Measurements from ENCODE around the gene SRXN1. TPM values are rescaled to one million over a fixed set of nuclear protein-coding genes. Genes with fewer than 3 reads are reported as not detected.

Gene SRXN1
- polyA plus RNA-seq, 1 donor from 2014 or later, result 6.9 TPM

GRCh38 chr20:663315-664090 is 10.5 kb upstream of the SRXN1 start:
- Histone ChIP-seq H3K4me3 (ENCODE audit: low read length) (no peak overlapping the region), H3K9ac (ENCODE audit: low read length) (no peak overlapping the region), H3F3A (ENCODE audit: insufficient read depth, low read length, poor library complexity, severe bottlenecking) (no peaks in the 10 kb centered on the region), H3K27me3 (ENCODE audit: insufficient read depth, low read depth, low read length) (peaks cover 14% of the 10 kb centered on the region), H3K9me3 (ENCODE audit: low read length) (no peaks in the 10 kb centered on the region), H3K9me2 (ENCODE audit: insufficient read depth, low read length) (no peaks in the 10 kb centered on the region), H4K20me1 (ENCODE audit: insufficient read depth) (peaks cover 27% of the 10 kb centered on the region), H3K36me3 (ENCODE audit: insufficient read depth, low read length) (peaks cover 5% of the 10 kb centered on the region), H3K27ac (ENCODE audit: low read length) (no peak overlapping the region), H3K79me2 (replicated peaks; ENCODE audit: insufficient read depth, low read length) (no peaks in the 10 kb centered on the region), H3K4me2 (ENCODE audit: low read length) (no peak overlapping the region), H2AFZ (ENCODE audit: low read depth, low read length) (no peak overlapping the region)
- peak; percentile 19 for TF ChIP-seq POLR2AphosphoS5 (IDR thresholded peaks at IDR 0.05)
- TF ChIP-seq RAD21 (conservative IDR thresholded peaks at IDR 0.05), result no peak

- H3K27ac ChIP-seq (ENCODE audit: low read length), result no peak overlapping the region
- H3K9ac ChIP-seq (ENCODE audit: low read length), result peak overlapping the region; percentile 12
- no peaks in the 10 kb centered on the region for H3K9me2 ChIP-seq (ENCODE audit: insufficient read depth, low read length)
- no peak overlapping the region for H2AFZ ChIP-seq (ENCODE audit: low read depth, low read length)
- no peaks in the 10 kb centered on the region for H3K9me3 ChIP-seq (ENCODE audit: low read length)
- TF ChIP-seq CTCF (IDR thresholded peaks at IDR 0.05; ENCODE audit: poor library complexity, severe bottlenecking), result no peak
- TF ChIP-seq REST (IDR thresholded peaks at IDR 0.05; ENCODE audit: borderline replicate concordance), result no peak
- no peak for TF ChIP-seq EZH2 (IDR thresholded peaks at IDR 0.05; ENCODE audit: borderline replicate concordance, insufficient read depth, low read length, poor library complexity, severe bottlenecking)
- no peak for TF ChIP-seq MXI1 (conservative IDR thresholded peaks at IDR 0.05; ENCODE audit: poor library complexity, severe bottlenecking)
- TF ChIP-seq EP300 (conservative IDR thresholded peaks at IDR 0.05; ENCODE audit: poor library complexity, severe bottlenecking), result no peak
- TF ChIP-seq SMC3 (conservative IDR thresholded peaks at IDR 0.05; ENCODE audit: poor library complexity), result no peak
- H3F3A ChIP-seq (ENCODE audit: insufficient read depth, low read length, poor library complexity, severe bottlenecking), result no peaks in the 10 kb centered on the region
- H4K20me1 ChIP-seq (ENCODE audit: insufficient read depth), result peaks cover 18% of the 10 kb centered on the region
- H3K79me2 ChIP-seq (replicated peaks; ENCODE audit: insufficient read depth, low read length), result no peaks in the 10 kb centered on the region
- H3K4me3 ChIP-seq (ENCODE audit: low read length), result no peak overlapping the region
- H3K36me3 ChIP-seq (ENCODE audit: insufficient read depth, low read length), result peaks cover 4% of the 10 kb centered on the region
- H3K27me3 ChIP-seq (ENCODE audit: insufficient read depth, low read depth, low read length), result peaks cover 13% of the 10 kb centered on the region
- no peak overlapping the region for H3K4me2 ChIP-seq (ENCODE audit: low read length)
Observed at GRCh38 chr20:662277-663192, 9.5 kb upstream of the SRXN1 start.
